CD4-positive, alpha-beta memory T cell (primary cell): ENCODE results near the gene ADGRD2. TPM values are rescaled to one million over a fixed set of nuclear protein-coding genes. Genes with fewer than 3 reads are reported as not detected.

Source experiments
- CTCF ChIA-PET: fragments of 350-600 bp; sonication (Branson Sonifier 250); formaldehyde crosslinking; loops from one replicate; lab custom pipeline; 2021; ENCODE audit warnings: inconsistent platforms; ENCODE audit not compliant: partially characterized antibody; lab: Charles Lee
- POLR2A ChIA-PET: fragments of 350-600 bp; sonication (Branson Sonifier 250); formaldehyde crosslinking; loops from one replicate; lab custom pipeline; 2021; ENCODE audit not compliant: partially characterized antibody; lab: Charles Lee
- DNase-seq, 5 donors: peaks; one replicate each; pipeline versions ENCODE4 v3.0.0 to v3.0.0-alpha.2; 2020 to 2022; ENCODE audit warnings: mixed read lengths in 1 of 5
- H3K27ac ChIP-seq: one replicate; pipeline ENCODE4 v1.7.0; 2013; ENCODE audit warnings: low read depth, low read length
- H3K27me3 ChIP-seq: 2 replicates; pipeline ENCODE4 v1.7.0; 2013; ENCODE audit warnings: mild to moderate bottlenecking, low read length, moderate library complexity; ENCODE audit not compliant: insufficient read depth
- H3K36me3 ChIP-seq: 2 replicates; pipeline ENCODE4 v1.7.0; 2013; ENCODE audit warnings: mild to moderate bottlenecking, low read length, moderate library complexity; ENCODE audit not compliant: insufficient read depth
- H3K4me1 ChIP-seq: 2 replicates; pipeline ENCODE4 v1.7.0; 2013; ENCODE audit warnings: mild to moderate bottlenecking, low read length, moderate library complexity; ENCODE audit not compliant: insufficient read depth
- H3K4me3 ChIP-seq, 2 donors: one replicate each; pipeline ENCODE4 v1.7.0; 2013; ENCODE audit warnings: low read length in 2 of 2, mild to moderate bottlenecking in 1 of 2
- H3K9me3 ChIP-seq, 2 donors: one replicate each; pipeline ENCODE4 v1.7.0; 2013; ENCODE audit warnings: low read length in 2 of 2, control low read depth in 1 of 2; ENCODE audit not compliant: control insufficient read depth in 1 of 2
- H3K27ac Mint-ChIP-seq, 7 donors: one replicate each; pipeline ENCODE4 v1.8.0; 2020 to 2021; ENCODE audit warnings: mixed read lengths in 7 of 7, mild to moderate bottlenecking in 6 of 7, inconsistent platforms in 3 of 7, moderate library complexity in 3 of 7
- H3K27me3 Mint-ChIP-seq, 2 donors: one replicate each; pipeline ENCODE4 v1.8.0; 2020 to 2021; ENCODE audit warnings: mixed read lengths in 2 of 2
- H3K36me3 Mint-ChIP-seq, 2 donors: one replicate each; pipeline ENCODE4 v1.8.0; 2020 to 2021; ENCODE audit warnings: mixed read lengths in 2 of 2, inconsistent platforms in 1 of 2, mild to moderate bottlenecking in 1 of 2
- H3K4me1 Mint-ChIP-seq, 4 donors: one replicate each; pipeline ENCODE4 v1.8.0; 2020 to 2021; ENCODE audit warnings: mixed read lengths in 4 of 4, mild to moderate bottlenecking in 1 of 4
- H3K4me3 Mint-ChIP-seq, 8 donors: one replicate each; pipeline ENCODE4 v1.8.0; 2020 to 2021; ENCODE audit warnings: mixed read lengths in 8 of 8, mild to moderate bottlenecking in 7 of 8, moderate library complexity in 6 of 8, inconsistent platforms in 3 of 8
- H3K9me3 Mint-ChIP-seq, 8 donors: one replicate each; pipeline ENCODE4 v1.8.0; 2020 to 2021; ENCODE audit warnings: mixed read lengths in 8 of 8, mild to moderate bottlenecking in 5 of 8, inconsistent platforms in 3 of 8, moderate library complexity in 1 of 8
- intact Hi-C: fragments of 100-400 bp; cut with micrococcal nuclease; formaldehyde crosslinking; loops from one replicate; pipeline ENCODE4 v1.15.1; 2023
- polyA plus RNA-seq, 2 donors: library from polyadenylated mRNA; unstranded; fragments of 300-500 nt; fragmentation: Illumina TruSeq; gene quantifications; one replicate each; pipeline ENCODE4 v1.2.3, GENCODE V29; 2021
- total RNA-seq, 2 experiments: library from RNA; stranded (reverse); gene quantifications; one replicate each; pipeline ENCODE4 v1.2.3, GENCODE V29; 2021

The ADGRD2 gene
- total and polyA plus RNA-seq, 4 experiments from 2014 or later = not detected

- H3K4me1 Mint-ChIP-seq = peaks cover 0 to 2% (median 0%) of the 10 kb centered on the region in 4 donors
- H3K27ac Mint-ChIP-seq = no peak overlapping the region
- intact Hi-C loops = no loop called here
- H3K4me3 ChIP-seq = no peak overlapping the region
- no peak overlapping the region for H3K4me3 Mint-ChIP-seq
- no peaks in the 10 kb centered on the region for H3K9me3 ChIP-seq
- no peaks in the 10 kb centered on the region for H3K27me3 ChIP-seq
- no peak for DNase-seq
- ChIA-PET POLR2A (no interaction called here), CTCF (no interaction called here)
- H3K27me3 Mint-ChIP-seq = peaks cover 4 to 12% of the 10 kb centered on the region in 2 donors
- peaks cover 0 to 4% (median 0%) of the 10 kb centered on the region in 8 donors for H3K9me3 Mint-ChIP-seq
- H3K36me3 Mint-ChIP-seq = no peaks in the 10 kb centered on the region
- no peaks in the 10 kb centered on the region for H3K4me1 ChIP-seq
- no peaks in the 10 kb centered on the region for H3K36me3 ChIP-seq
- H3K27ac ChIP-seq = no peak overlapping the region
Measured at GRCh38 chr9:124456341-124457078, 6.3 kb downstream of the ADGRD2 start.

DNA sequence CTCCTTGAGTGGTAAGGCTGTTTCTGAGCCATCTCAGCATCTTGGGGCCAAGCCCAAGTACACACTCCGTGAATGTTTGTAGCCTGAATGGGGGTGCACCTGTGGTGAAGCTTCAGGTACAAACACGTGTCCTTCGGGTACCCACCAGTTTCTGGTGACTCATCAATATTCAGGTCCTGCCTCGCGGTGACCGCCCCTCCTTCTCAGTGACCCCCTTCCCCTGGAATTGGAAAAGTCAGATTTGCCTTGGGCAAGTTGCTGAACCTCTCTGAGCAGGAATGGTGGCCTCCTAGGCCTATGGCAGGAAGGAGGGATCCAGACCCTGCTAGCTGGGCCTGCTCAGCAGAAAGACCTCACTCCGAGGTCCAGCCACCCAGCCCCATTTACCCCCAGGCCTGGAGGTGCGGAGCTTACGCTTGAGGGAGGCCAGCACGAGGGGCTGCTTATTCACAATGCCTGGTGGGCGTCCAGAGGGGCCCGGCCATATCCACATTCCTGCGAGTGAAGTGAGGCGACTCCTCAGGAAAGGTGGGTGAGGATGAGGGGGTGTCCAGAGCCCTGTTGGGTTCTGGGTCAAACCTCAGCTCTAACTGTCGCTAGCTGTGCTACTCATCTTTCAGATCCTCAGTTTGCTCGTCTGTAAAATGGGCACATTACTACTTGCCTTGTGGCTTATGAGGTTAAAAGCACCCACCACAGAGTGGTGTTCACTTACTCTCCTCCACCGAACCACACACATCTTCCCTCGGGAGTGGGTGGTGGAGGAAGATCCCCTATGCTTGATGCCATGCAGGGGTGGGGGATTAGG lies 7.0 kb downstream of the ADGRD2 start:
- no peaks in the 10 kb centered on the region for H3K4me1 ChIP-seq
- intact Hi-C loops = no loop called here
- CTCF ChIA-PET = no interaction called here
- no peaks in the 10 kb centered on the region for H3K36me3 ChIP-seq
- Mint-ChIP-seq H3K27ac (no peak overlapping the region), H3K27me3 (peaks cover 2 to 8% of the 10 kb centered on the region in 2 donors), H3K36me3 (no peaks in the 10 kb centered on the region), H3K4me3 (no peak overlapping the region), H3K4me1 (no peaks in the 10 kb centered on the region), H3K9me3 (peaks cover 0 to 4% (median 0%) of the 10 kb centered on the region in 8 donors)
- no peaks in the 10 kb centered on the region for H3K27me3 ChIP-seq
- POLR2A ChIA-PET = no interaction called here
- H3K9me3 ChIP-seq = no peaks in the 10 kb centered on the region
- no peak overlapping the region for H3K4me3 ChIP-seq
- DNase-seq = no peak
- no peak overlapping the region for H3K27ac ChIP-seq

DNA sequence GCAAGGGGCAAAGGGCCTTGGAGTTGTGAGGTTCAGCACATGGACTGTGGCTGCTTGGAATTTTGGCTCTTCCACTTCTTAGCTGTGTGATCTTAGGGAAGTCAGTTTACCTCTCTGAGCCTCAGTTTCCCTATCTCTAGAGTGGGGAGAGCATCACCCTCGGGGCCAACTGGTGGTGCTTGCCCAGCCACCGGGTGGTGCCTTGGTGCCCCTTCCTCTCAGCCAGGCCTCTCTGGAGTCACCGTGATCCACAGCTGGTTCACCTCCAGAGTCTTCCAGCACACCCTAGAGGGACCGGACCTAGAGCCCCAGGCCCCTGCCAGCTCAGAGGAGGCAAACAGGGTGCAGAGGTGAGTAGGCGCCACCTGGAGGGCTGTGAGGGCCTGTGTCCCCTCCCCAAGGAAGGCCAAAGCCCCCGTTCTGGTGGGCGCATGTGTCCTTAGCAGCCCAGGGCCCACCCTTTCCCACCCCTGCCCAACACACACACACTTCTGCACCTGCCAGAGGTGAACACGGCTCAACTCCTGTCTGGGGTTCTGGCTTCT lies 7.7 kb downstream of the ADGRD2 start:
- no peaks in the 10 kb centered on the region for H3K4me1 Mint-ChIP-seq
- POLR2A ChIA-PET = no interaction called here
- H3K4me3 Mint-ChIP-seq = no peak overlapping the region
- H3K27me3 Mint-ChIP-seq = peaks cover 2 to 3% of the 10 kb centered on the region in 2 donors
- no peak overlapping the region for H3K27ac Mint-ChIP-seq
- intact Hi-C loops = no loop called here
- Histone ChIP-seq H3K4me3 (no peak overlapping the region), H3K27me3 (no peaks in the 10 kb centered on the region), H3K9me3 (no peaks in the 10 kb centered on the region), H3K36me3 (no peaks in the 10 kb centered on the region), H3K27ac (no peak overlapping the region), H3K4me1 (no peaks in the 10 kb centered on the region)
- peaks cover 0 to 4% (median 0%) of the 10 kb centered on the region in 8 donors for H3K9me3 Mint-ChIP-seq
- DNase-seq = no peak
- no peaks in the 10 kb centered on the region for H3K36me3 Mint-ChIP-seq
- CTCF ChIA-PET = no interaction called here

DNA sequence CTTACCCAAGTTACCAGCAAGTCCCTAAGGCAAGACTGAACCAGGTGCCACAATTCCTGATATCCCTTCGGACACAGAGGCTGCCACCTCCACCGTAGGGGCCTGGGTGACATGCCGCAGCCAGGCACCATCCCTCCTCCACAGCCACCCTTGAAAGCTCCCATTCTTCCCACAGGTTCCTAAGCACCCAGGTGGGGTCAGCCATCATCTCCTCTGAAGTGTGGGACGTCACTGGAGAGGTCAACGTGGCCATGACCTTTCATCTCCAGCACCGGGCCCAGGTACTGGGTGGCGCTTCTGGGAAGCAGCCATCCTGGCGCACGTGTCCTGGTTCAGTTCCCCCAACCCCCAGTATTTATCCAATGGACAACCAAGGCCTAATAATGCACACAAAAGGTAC lies 8.2 kb downstream of the ADGRD2 start:
- ChIA-PET CTCF (no interaction called here), POLR2A (no interaction called here)
- Histone ChIP-seq H3K4me1 (no peaks in the 10 kb centered on the region), H3K27me3 (no peaks in the 10 kb centered on the region), H3K9me3 (no peaks in the 10 kb centered on the region), H3K36me3 (no peaks in the 10 kb centered on the region), H3K27ac (no peak overlapping the region), H3K4me3 (no peak overlapping the region)
- intact Hi-C loops = no loop called here
- Mint-ChIP-seq H3K27ac (no peak overlapping the region), H3K27me3 (peaks cover 2 to 3% of the 10 kb centered on the region in 2 donors), H3K36me3 (no peaks in the 10 kb centered on the region), H3K9me3 (peaks cover 0 to 4% (median 0%) of the 10 kb centered on the region in 8 donors), H3K4me3 (no peak overlapping the region), H3K4me1 (no peaks in the 10 kb centered on the region)
- no peak for DNase-seq

DNA sequence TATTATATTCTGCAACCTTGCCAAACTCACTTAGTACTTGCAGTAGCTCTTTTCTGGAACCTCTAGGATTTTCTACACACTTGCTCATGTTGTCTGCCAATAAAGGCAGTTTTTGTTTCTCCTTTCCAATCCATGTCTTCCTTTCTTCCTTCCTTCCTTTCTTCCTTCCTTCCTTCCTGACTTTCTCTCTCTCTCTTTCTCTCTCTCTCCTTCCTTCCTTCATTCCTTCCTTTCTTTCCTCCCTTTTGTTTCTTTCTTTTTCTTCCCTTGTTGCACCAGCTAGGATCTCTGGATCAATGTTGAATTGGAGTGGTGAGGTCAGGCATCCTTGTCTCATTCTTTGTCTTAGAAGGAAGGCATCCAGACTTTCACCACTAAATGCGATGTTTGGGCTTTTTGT lies 12.5 kb downstream of the ADGRD2 start:
- Mint-ChIP-seq H3K4me3 (no peak overlapping the region), H3K27ac (no peak overlapping the region), H3K36me3 (no peaks in the 10 kb centered on the region), H3K4me1 (no peaks in the 10 kb centered on the region), H3K27me3 (peaks cover 3 to 6% of the 10 kb centered on the region in 2 donors), H3K9me3 (peaks cover 0 to 4% (median 0%) of the 10 kb centered on the region in 8 donors)
- ChIA-PET POLR2A (no interaction called here), CTCF (interaction anchor here (1.4 kb wide), 1 partner anchor 9 kb away, joined by 3 read pairs; no protein-coding TSS in a partner anchor)
- no peaks in the 10 kb centered on the region for H3K4me1 ChIP-seq
- no peaks in the 10 kb centered on the region for H3K36me3 ChIP-seq
- intact Hi-C loops = no loop called here
- no peaks in the 10 kb centered on the region for H3K9me3 ChIP-seq
- no peak overlapping the region for H3K4me3 ChIP-seq
- no peak for DNase-seq
- H3K27me3 ChIP-seq = no peaks in the 10 kb centered on the region
- H3K27ac ChIP-seq = no peak overlapping the region

GRCh38 chr9:124465736-124466135 lies 15.5 kb downstream of the ADGRD2 start:
- Histone ChIP-seq H3K27ac (no peak overlapping the region), H3K27me3 (no peaks in the 10 kb centered on the region), H3K36me3 (no peaks in the 10 kb centered on the region), H3K4me3 (no peak overlapping the region), H3K9me3 (no peaks in the 10 kb centered on the region), H3K4me1 (no peaks in the 10 kb centered on the region)
- Mint-ChIP-seq H3K27ac (no peak overlapping the region), H3K36me3 (no peaks in the 10 kb centered on the region), H3K4me3 (no peak overlapping the region), H3K27me3 (peaks cover 6 to 10% of the 10 kb centered on the region in 2 donors), H3K4me1 (no peaks in the 10 kb centered on the region), H3K9me3 (peaks cover 0 to 4% (median 0%) of the 10 kb centered on the region in 8 donors)
- ChIA-PET CTCF (no interaction called here), POLR2A (no interaction called here)
- DNase-seq = no peak
- intact Hi-C loops = no loop called here

DNA sequence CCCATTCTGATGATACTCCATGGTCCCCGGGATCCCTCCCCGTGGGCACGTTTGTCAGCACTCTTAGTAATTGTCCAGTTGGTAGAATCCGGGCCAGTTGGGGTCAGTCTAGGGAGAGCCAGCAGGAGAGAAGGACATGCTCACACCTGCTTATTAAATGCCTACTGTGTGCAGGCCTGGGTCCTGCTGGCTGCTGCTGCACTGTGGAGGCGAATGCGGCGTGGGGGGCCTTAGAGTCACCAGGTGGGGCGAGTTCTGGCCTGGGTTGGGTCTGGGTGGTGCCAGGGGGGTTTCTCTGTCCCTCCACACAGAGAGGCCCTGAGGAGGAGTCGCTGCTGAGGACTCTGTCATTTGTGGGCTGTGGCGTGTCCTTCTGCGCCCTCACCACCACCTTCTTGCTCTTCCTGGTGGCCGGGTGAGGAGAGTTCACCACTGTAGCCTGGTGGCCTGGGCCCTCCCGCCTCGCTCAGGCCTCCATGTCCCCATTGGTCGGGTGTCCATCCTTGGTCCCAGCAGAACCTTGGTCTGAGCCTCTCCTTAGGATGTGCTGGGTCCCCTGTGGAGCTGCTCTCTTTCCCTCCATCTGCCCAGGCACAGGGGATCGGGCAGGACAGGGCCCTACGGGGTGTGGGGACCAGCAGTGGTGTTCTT lies 17.3 kb downstream of the ADGRD2 start:
- H3K4me3 ChIP-seq = no peak overlapping the region
- no peaks in the 10 kb centered on the region for H3K36me3 ChIP-seq
- no peaks in the 10 kb centered on the region for H3K27me3 ChIP-seq
- Mint-ChIP-seq H3K4me3 (no peak overlapping the region), H3K36me3 (no peaks in the 10 kb centered on the region), H3K27ac (no peak overlapping the region), H3K4me1 (no peaks in the 10 kb centered on the region), H3K27me3 (peaks cover 8 to 13% of the 10 kb centered on the region in 2 donors), H3K9me3 (peaks cover 0 to 4% (median 0%) of the 10 kb centered on the region in 8 donors)
- no peaks in the 10 kb centered on the region for H3K4me1 ChIP-seq
- intact Hi-C loops = no loop called here
- no peaks in the 10 kb centered on the region for H3K9me3 ChIP-seq
- no peak overlapping the region for H3K27ac ChIP-seq
- DNase-seq = no peak
- CTCF ChIA-PET = no interaction called here
- POLR2A ChIA-PET = no interaction called here
